K562 (cell line): Measurements from ENCODE around the gene BICDL1. TPM values are rescaled to one million over a fixed set of nuclear protein-coding genes. Genes with fewer than 3 reads are reported as not detected.

ENCODE experiments used
- CSDE1 ChIP-seq, 2 experiments: fragments of 450-650 bp; IDR thresholded peaks; 2 replicates each; pipeline ENCODE4 v1.6.1; 2016; ENCODE audit warnings: mild to moderate bottlenecking in 1 of 2
- ETS2 ChIP-seq: IDR thresholded peaks from 2 replicates; pipeline ENCODE4 v1.6.1; 2016; ENCODE audit warnings: borderline replicate concordance, missing genetic modification characterization, mild to moderate bottlenecking, moderate library complexity, missing compliant biosample characterization; ENCODE audit not compliant: poor library complexity, severe bottlenecking
- MEF2A ChIP-seq: IDR thresholded peaks from 2 replicates; pipeline ENCODE4 v1.6.1; 2011; ENCODE audit warnings: low read depth, mild to moderate bottlenecking, low read length, moderate library complexity; ENCODE audit not compliant: control insufficient read depth
- RBM15 ChIP-seq: fragments of 200-400 bp; formaldehyde crosslinking; IDR thresholded peaks from 2 replicates; pipeline ENCODE4 v1.6.1; 2018; ENCODE audit warnings: mild to moderate bottlenecking, low read length, moderate library complexity; ENCODE audit not compliant: insufficient read depth
- TBP ChIP-seq: optimal IDR thresholded peaks from 2 replicates; pipeline ENCODE3; 2011; ENCODE audit warnings: low read depth, low read length, improper control_type of control experiment
- WHSC1 ChIP-seq: IDR thresholded peaks from one replicate; pipeline ENCODE4 v1.6.1; 2012; ENCODE audit warnings: low read length, control low read depth, inconsistent platforms
- ZBTB17 ChIP-seq: fragments of 450-650 bp; formaldehyde crosslinking; IDR thresholded peaks from 2 replicates; pipeline ENCODE4 v1.4.0; 2020; ENCODE audit warnings: mild to moderate bottlenecking
- ZNF41 ChIP-seq: fragments of 250-450 bp; sonication (Bioruptor Pico); conservative IDR thresholded peaks from 2 replicates; pipeline ENCODE4 v1.4.0; 2020; ENCODE audit warnings: mild to moderate bottlenecking
- polyA plus RNA-seq, 8 experiments: library from polyadenylated mRNA; depleted of rRNA in 4 of 8; stranded (reverse) in 5 of 8; unstranded in 3 of 8; fragments of >200 nt; fragmentation: Nextera tagmentation in 2 of 8; fragmentation: Illumina TruSeq in 1 of 8; extraction: Ambion mirVana in 2 of 8; extraction: Trizol in 1 of 8; gene quantifications; 2 replicates each; pipeline versions ENCODE4 v1.2.1 to v1.2.3, GENCODE V29; 2011 to 2014; ENCODE audit warnings: inconsistent platforms in 1 of 8, missing spikeins in 1 of 8
- total RNA-seq, 7 experiments: library from RNA; depleted of rRNA in 6 of 7; stranded (reverse); fragments of >200 nt in 6 of 7; fragmentation: Illumina TruSeq in 2 of 7; extraction: Trizol in 2 of 7; gene quantifications; 2 replicates each; pipeline versions ENCODE4 v1.2.1 to v1.2.3, GENCODE V29; 2011 to 2021; ENCODE audit warnings: low replicate concordance in 1 of 7
- TF ChIP-seq, protein P1 (sequence below): fragments of 250-450 bp; sonication (Bioruptor Pico); IDR thresholded peaks from 2 replicates; pipeline ENCODE4 v1.5.0; 2020; ENCODE audit warnings: mild to moderate bottlenecking, borderline replicate concordance
- TF ChIP-seq, protein P2 (sequence below): fragments of 250-450 bp; sonication (Bioruptor Pico); IDR thresholded peaks from 2 replicates; pipeline ENCODE4 v1.8.0; 2022; ENCODE audit warnings: inconsistent platforms
- TF ChIP-seq, protein P3 (sequence below), 2 experiments: IDR thresholded peaks; 2 replicates each; pipeline ENCODE4 v1.6.1; 2011; ENCODE audit warnings: borderline replicate concordance in 1 of 2, control low read depth in 1 of 2, low read depth in 1 of 2, low read length in 1 of 2, mild to moderate bottlenecking in 1 of 2, mixed read lengths in 1 of 2, moderate library complexity in 1 of 2; ENCODE audit not compliant: insufficient read depth in 1 of 2, insufficient read length in 1 of 2, poor library complexity in 1 of 2, severe bottlenecking in 1 of 2; ENCODE audit errors: extremely low read depth in 1 of 2
- TF ChIP-seq, protein P4 (sequence below): sonication (generic); formaldehyde crosslinking; IDR thresholded peaks from 2 replicates; pipeline ENCODE4 v1.8.0; 2022; ENCODE audit warnings: mild to moderate bottlenecking, missing genetic modification reagents, borderline replicate concordance
- TF ChIP-seq, protein P5 (sequence below): fragments of 250-450 bp; sonication (Bioruptor Pico); IDR thresholded peaks from 2 replicates; pipeline ENCODE4 v1.5.0; 2021

Gene BICDL1
- total and polyA plus RNA-seq, 9 of the 15 experiments (the other 6 are each of a cell fraction or from before 2014, with no cell fraction given), result 0.06 to 2.0 (median 0.58) TPM

DNA sequence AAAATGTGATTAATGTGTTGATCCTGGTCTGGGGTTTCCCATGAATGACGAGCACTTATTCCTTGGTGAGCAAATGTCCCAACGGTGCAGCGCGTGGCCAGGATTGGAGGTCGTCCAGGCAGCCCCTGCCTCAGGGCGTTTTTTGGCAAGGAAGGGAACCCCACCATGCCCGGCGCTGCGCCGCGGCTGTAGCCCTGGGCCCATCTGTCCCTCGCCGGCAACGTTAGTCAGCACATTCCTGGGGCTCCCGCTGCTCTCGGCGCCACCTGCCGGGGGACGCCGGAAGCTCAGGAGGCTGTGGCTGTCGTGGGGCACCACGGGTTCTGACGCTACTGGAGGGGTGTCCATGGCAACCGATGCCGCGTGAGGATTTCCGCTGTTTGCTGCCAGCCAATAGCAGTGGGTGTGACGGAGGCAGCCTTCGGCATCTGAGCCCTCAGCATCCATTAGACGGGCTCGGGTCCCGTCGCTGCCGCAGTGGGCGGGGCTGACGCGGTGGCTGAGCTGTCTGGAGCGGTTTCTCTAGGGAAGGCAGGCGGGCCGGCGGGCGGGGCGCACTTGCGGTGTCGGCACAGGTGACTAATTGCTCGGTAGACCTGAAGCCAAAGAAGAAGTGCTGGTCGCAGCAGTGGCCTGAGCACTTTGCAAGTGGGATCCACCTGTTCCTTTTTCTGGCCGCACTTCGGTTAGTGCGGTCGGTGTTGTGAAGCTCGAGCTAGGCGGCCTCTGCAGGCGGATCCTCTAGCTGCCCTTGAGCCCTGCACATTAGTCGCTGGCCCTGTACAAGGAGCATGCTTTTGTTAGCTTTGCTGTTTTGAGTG is 98.0 kb downstream of the BICDL1 start (continued):
- TF ChIP-seq, protein P1, sequence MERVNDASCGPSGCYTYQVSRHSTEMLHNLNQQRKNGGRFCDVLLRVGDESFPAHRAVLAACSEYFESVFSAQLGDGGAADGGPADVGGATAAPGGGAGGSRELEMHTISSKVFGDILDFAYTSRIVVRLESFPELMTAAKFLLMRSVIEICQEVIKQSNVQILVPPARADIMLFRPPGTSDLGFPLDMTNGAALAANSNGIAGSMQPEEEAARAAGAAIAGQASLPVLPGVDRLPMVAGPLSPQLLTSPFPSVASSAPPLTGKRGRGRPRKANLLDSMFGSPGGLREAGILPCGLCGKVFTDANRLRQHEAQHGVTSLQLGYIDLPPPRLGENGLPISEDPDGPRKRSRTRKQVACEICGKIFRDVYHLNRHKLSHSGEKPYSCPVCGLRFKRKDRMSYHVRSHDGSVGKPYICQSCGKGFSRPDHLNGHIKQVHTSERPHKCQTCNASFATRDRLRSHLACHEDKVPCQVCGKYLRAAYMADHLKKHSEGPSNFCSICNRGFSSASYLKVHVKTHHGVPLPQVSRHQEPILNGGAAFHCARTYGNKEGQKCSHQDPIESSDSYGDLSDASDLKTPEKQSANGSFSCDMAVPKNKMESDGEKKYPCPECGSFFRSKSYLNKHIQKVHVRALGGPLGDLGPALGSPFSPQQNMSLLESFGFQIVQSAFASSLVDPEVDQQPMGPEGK (CRISPR knock-in tag), result no peak
- TF ChIP-seq, protein P2, sequence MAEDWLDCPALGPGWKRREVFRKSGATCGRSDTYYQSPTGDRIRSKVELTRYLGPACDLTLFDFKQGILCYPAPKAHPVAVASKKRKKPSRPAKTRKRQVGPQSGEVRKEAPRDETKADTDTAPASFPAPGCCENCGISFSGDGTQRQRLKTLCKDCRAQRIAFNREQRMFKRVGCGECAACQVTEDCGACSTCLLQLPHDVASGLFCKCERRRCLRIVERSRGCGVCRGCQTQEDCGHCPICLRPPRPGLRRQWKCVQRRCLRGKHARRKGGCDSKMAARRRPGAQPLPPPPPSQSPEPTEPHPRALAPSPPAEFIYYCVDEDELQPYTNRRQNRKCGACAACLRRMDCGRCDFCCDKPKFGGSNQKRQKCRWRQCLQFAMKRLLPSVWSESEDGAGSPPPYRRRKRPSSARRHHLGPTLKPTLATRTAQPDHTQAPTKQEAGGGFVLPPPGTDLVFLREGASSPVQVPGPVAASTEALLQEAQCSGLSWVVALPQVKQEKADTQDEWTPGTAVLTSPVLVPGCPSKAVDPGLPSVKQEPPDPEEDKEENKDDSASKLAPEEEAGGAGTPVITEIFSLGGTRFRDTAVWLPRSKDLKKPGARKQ, result no peak
- TF ChIP-seq, protein P3, sequence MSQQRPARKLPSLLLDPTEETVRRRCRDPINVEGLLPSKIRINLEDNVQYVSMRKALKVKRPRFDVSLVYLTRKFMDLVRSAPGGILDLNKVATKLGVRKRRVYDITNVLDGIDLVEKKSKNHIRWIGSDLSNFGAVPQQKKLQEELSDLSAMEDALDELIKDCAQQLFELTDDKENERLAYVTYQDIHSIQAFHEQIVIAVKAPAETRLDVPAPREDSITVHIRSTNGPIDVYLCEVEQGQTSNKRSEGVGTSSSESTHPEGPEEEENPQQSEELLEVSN (IDR thresholded peaks at IDR 0.05; ENCODE audit: borderline replicate concordance in 1 of 2, extremely low read depth in 1 of 2, insufficient read depth in 1 of 2, insufficient read length in 1 of 2, low read depth in 1 of 2, low read length in 1 of 2, poor library complexity in 1 of 2, severe bottlenecking in 1 of 2), result peak in 1 of 2 experiments; percentile 62
- TF ChIP-seq MEF2A (no peak), TBP (peak; percentile 59), RBM15 (no peak), CSDE1 (IDR thresholded peaks at IDR 0.05) (peak in 1 of 2 experiments; percentile 81; a peak in 2 of 4 replicates), WHSC1 (no peak), ZNF41 (CRISPR knock-in tag) (no peak), ETS2 (tag) (no peak), ZBTB17 (no peak; the same call in 1 of the 2 replicates)
- TF ChIP-seq, protein P4, sequence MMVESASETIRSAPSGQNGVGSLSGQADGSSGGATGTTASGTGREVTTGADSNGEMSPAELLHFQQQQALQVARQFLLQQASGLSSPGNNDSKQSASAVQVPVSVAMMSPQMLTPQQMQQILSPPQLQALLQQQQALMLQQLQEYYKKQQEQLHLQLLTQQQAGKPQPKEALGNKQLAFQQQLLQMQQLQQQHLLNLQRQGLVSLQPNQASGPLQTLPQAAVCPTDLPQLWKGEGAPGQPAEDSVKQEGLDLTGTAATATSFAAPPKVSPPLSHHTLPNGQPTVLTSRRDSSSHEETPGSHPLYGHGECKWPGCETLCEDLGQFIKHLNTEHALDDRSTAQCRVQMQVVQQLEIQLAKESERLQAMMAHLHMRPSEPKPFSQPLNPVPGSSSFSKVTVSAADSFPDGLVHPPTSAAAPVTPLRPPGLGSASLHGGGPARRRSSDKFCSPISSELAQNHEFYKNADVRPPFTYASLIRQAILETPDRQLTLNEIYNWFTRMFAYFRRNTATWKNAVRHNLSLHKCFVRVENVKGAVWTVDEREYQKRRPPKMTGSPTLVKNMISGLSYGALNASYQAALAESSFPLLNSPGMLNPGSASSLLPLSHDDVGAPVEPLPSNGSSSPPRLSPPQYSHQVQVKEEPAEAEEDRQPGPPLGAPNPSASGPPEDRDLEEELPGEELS (CRISPR knock-in tag), result peak; percentile 75
- TF ChIP-seq, protein P5, sequence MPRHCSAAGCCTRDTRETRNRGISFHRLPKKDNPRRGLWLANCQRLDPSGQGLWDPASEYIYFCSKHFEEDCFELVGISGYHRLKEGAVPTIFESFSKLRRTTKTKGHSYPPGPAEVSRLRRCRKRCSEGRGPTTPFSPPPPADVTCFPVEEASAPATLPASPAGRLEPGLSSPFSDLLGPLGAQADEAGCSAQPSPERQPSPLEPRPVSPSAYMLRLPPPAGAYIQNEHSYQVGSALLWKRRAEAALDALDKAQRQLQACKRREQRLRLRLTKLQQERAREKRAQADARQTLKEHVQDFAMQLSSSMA, result no peak
